Gastroesophageal sphincter (tissue), 3 donors: Measurements from ENCODE around the gene KCNIP4.

Experiments used
- CTCF ChIP-seq, 4 experiments: fragments of 200-600 bp in 2 of 4; fragments of 450-650 bp in 2 of 4; sonication (generic) in 1 of 4; IDR thresholded peaks; one replicate each; pipeline ENCODE4 v1.5.1; 2017 to 2019; ENCODE audit warnings: antibody characterized with exemption in 4 of 4, mild to moderate bottlenecking in 2 of 4, moderate library complexity in 2 of 4
- EP300 ChIP-seq: sonication (generic); formaldehyde crosslinking; IDR thresholded peaks from one replicate; pipeline ENCODE4 v1.6.1; 2017; ENCODE audit warnings: antibody characterized with exemption, mild to moderate bottlenecking
- POLR2A ChIP-seq, 2 donors: fragments of 450-650 bp; IDR thresholded peaks; one replicate each; pipeline ENCODE4 v1.6.1; 2017; ENCODE audit warnings: antibody characterized with exemption in 2 of 2, mild to moderate bottlenecking in 2 of 2, moderate library complexity in 1 of 2
- POLR2AphosphoS5 ChIP-seq: sonication (generic); formaldehyde crosslinking; IDR thresholded peaks from one replicate; pipeline ENCODE4 v1.6.1; 2017; ENCODE audit warnings: antibody characterized with exemption

GRCh38 chr4:21768349-21769310, 179.9 kb downstream of the KCNIP4 start:
- TF ChIP-seq CTCF (IDR thresholded peaks at IDR 0.05) (peak; percentile 39 to 72 (median 54)), POLR2A (IDR thresholded peaks at IDR 0.05) (no peak), POLR2AphosphoS5 (no peak), EP300 (no peak)
